AG10803 (cell line): ENCODE measurements around the gene NOTUM.
A peak's percentile ranks its signal among the peaks of the same experiment; 100 is the strongest.

Experiments used
- DNase-seq: peaks from one replicate; pipeline ENCODE4 v3.0.0; 2010; ENCODE audit warnings: low read depth
- H3K4me3 ChIP-seq: 2 replicates; pipeline ENCODE4 v1.5.1; 2011; ENCODE audit warnings: mild to moderate bottlenecking, low read length, control low read depth
- CTCF ChIP-seq: conservative IDR thresholded peaks from 2 replicates; pipeline ENCODE4 v1.5.1; 2011; ENCODE audit warnings: mild to moderate bottlenecking, low read length, control low read depth, inconsistent platforms

Gene NOTUM

GRCh38 chr17:81964081-81964849 is 3.3 kb upstream of the NOTUM start:
- no peak for DNase-seq
- H3K4me3 ChIP-seq, result no peak overlapping the region
- no peak for TF ChIP-seq CTCF

DNA sequence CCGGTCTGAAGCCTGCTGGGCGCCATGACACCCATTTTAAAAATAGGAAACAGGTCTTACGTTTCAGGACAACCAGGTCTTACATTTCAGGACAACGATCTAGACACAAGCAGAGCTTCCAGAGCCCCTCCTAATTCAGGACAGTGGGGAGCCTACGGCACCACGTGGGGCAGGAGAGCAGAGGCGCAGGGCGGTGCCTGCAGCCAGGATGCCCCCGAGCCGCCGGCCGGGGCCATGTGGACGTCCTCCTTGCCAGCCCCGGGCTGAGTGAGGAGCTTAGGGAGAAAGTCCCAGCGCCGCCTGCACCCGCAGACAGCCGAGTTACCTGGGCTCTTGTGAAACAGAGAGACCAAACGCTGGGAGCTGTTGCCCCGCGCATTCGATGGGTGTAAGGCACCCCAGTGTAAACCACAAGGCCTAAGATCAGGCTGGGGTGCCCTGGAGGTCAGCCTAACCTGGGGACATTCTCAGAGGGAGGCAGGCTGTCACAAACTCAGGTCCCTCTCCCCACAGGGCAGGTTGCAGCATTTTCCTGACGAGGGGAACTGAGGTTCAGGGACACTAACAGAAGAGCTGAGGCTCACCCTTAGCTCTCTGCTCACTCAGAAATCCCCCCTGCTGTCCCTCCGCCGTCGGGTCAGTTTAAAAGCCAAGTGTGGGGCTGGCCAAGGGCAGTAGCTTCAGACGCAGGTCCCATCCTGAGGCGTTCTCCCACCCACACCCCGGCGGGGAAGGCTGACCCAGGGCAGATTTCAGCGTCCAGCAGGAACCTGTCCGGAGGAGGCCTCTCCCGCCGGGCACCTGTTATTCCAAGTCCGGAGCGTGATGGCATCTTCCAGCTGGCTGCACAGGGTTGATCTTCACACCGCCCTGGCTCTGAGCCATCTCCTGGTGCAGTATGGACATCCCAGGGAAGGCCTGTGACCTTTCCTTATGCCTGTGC is 1.8 kb upstream of the NOTUM start:
- TF ChIP-seq CTCF, result no peak
- no peak for DNase-seq
- H3K4me3 ChIP-seq, result no peak overlapping the region

DNA sequence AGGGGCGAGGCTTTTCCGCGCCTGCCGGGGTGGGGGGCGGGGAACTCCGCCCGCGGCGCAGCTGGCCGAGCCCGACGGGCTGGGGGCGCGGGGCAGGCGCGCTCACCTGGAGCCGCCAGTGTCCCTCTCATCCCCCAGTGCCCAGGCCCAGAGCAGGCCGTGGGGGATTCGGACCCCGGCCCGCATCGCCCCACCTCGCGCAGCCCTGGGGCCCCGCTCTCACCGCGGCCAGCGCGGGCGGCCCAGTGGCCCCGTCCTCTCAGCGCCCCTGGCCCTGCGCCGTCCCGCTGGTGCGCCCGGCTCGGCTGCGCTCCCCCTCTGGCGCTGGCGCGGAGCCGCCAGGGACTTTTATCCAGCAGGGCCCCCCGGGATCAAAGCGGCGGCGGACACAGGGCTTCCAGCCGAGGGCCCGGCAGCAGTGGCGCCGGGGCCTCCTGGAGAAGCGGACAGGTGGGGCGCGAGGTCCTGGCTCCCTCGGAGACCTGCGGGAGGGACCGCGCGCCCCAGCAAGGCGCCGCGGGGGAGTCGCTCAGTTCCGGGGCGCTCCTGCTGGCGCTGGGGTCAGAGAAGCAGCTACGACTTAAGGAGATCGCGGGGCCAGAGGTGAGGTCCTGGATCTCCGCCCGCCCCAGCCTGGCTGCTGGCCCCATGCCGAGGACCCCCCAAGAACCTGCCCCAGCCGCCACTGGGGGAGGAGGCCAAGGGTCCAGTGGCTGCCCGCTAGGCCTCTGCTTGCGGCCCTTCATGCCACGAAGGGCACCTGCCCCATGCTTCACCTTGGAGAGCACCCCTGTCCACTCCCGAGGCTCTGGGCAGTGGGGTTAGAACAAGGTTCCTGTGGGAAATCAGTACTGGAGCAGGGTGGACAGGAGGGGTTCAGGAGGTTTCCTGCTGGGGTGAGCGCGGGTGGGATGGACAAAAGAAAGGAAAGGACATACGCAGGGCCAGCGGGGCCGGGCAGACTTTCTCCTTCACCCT is 823 bp upstream of the NOTUM start:
- DNase-seq, result no peak
- H3K4me3 ChIP-seq, result no peak overlapping the region
- TF ChIP-seq CTCF, result no peak

DNA sequence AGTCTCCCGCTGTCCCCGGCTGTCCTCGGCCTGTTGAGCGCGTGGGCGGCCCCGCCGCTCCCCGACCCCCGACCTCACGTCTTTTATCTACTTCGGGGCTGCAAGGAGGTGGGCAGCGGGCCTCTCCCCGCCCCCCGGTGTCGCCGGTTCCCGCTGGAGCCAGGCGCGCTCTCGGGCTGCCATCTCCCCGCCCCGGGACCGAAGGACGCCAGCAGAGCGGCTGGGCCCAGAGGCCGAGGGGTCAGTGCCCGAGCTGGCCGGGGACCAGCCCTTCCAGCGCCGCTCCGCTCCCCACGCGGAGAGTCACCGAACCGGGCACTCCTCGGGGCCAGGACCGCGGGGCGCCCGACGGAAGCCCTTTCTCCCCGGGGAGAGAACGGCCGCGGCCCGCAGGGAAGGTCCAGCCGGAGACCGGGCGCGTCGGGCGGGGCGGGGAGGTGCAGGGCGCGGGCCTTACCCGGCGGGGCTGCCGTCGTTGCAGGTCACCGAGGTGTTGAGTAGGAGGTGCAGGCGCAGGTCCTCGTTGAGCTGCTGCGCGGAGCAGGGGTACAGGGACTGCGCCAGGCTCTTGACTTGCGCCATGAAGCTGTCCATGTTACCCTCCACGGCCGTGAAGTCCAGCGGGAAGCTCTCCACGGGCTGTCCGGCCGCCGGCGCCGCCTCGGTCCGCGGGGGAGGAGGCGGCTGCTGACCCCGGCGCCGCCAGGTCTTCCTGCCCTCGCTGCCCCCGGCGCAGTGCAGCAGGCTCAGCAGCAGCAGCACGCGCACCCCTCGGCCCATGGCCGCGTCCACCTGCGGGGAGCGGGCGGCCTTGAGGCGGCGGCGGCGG is 643 bp downstream of the NOTUM start:
- TF ChIP-seq CTCF, result no peak
- no peak for DNase-seq
- no peak overlapping the region for H3K4me3 ChIP-seq

DNA sequence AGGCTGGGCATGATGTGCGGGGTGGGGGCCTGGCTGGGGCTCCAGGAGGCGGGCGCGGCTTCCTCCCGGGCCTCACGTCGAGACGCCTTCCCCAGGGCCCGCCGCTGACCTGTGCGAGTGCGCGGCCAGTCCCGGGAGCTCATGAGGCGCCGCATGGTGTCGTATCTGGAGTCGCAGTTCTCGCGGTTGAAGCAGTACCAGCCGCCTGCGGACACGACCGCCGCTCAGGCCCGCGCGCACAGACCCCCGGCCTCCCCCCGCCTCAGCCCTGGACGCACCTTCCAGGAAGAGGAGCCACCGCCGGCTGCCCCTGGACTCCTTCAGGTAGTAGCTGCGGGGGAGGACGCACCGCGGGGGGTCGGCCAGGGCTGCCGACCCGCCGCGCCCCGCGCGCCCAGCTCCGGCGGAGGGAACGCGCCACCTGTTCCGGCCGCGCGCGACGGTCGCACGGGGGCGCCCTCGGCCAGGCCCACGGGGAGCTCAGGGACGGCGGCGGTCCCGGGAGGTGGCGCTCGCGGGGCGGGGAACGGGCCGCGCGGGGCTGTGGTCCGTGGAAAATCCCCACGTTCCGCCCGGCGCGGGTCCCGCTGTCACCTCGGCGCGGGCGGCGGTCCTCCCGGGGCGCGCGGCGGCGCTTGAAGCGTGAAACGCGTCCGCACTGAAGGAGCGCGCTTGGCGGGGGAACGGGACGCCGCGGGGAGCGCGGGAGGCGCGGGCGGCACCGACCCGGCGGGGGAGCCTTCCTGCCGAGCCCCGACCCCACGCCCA is 1.4 kb downstream of the NOTUM start:
- H3K4me3 ChIP-seq, result no peak overlapping the region
- TF ChIP-seq CTCF, result peak; percentile 40
- DNase-seq, result peak; percentile 35
